ENCODE results near the gene RBM5. TPM values are rescaled to one million over a fixed set of nuclear protein-coding genes. Genes with fewer than 3 reads are reported as not detected.

The RBM5 gene
- total RNA-seq, 1 experiment from 2014 or later = 92.1 TPM

GRCh38 chr3:50125541-50126286 lies 37.0 kb downstream of the RBM5 start:
- ATAC-seq (no peak), DNase-seq (ENCODE audit: low spot score) (no peak)
- Mint-ChIP-seq H3K27ac (no peak overlapping the region), H3K4me1 (peaks cover 41% of the 10 kb centered on the region), H3K4me3 (no peak overlapping the region), H3K9me3 (no peaks in the 10 kb centered on the region), H3K27me3 (ENCODE audit: low read depth) (no peaks in the 10 kb centered on the region), H3K36me3 (no peaks in the 10 kb centered on the region)
- TF ChIP-seq, protein P1, sequence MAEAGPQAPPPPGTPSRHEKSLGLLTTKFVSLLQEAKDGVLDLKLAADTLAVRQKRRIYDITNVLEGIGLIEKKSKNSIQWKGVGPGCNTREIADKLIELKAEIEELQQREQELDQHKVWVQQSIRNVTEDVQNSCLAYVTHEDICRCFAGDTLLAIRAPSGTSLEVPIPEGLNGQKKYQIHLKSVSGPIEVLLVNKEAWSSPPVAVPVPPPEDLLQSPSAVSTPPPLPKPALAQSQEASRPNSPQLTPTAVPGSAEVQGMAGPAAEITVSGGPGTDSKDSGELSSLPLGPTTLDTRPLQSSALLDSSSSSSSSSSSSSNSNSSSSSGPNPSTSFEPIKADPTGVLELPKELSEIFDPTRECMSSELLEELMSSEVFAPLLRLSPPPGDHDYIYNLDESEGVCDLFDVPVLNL (CRISPR knock-in tag; IDR thresholded peaks at IDR 0.05; ENCODE audit: borderline replicate concordance, low read depth) = no peak
- TF ChIP-seq, protein P2, sequence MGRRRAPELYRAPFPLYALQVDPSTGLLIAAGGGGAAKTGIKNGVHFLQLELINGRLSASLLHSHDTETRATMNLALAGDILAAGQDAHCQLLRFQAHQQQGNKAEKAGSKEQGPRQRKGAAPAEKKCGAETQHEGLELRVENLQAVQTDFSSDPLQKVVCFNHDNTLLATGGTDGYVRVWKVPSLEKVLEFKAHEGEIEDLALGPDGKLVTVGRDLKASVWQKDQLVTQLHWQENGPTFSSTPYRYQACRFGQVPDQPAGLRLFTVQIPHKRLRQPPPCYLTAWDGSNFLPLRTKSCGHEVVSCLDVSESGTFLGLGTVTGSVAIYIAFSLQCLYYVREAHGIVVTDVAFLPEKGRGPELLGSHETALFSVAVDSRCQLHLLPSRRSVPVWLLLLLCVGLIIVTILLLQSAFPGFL (CRISPR knock-in tag; IDR thresholded peaks at IDR 0.05; ENCODE audit: borderline replicate concordance) = no peak
- TF ChIP-seq MXD4 (CRISPR knock-in tag; IDR thresholded peaks at IDR 0.05; ENCODE audit: borderline replicate concordance) (no peak), NFATC4 (CRISPR knock-in tag; IDR thresholded peaks at IDR 0.05) (no peak), SMAD4 (CRISPR knock-in tag; IDR thresholded peaks at IDR 0.05) (no peak), ETV6 (CRISPR knock-in tag; IDR thresholded peaks at IDR 0.05) (no peak)
- TF ChIP-seq, protein P3, sequence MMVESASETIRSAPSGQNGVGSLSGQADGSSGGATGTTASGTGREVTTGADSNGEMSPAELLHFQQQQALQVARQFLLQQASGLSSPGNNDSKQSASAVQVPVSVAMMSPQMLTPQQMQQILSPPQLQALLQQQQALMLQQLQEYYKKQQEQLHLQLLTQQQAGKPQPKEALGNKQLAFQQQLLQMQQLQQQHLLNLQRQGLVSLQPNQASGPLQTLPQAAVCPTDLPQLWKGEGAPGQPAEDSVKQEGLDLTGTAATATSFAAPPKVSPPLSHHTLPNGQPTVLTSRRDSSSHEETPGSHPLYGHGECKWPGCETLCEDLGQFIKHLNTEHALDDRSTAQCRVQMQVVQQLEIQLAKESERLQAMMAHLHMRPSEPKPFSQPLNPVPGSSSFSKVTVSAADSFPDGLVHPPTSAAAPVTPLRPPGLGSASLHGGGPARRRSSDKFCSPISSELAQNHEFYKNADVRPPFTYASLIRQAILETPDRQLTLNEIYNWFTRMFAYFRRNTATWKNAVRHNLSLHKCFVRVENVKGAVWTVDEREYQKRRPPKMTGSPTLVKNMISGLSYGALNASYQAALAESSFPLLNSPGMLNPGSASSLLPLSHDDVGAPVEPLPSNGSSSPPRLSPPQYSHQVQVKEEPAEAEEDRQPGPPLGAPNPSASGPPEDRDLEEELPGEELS (CRISPR knock-in tag; IDR thresholded peaks at IDR 0.05) = no peak
- TF ChIP-seq, protein P4, sequence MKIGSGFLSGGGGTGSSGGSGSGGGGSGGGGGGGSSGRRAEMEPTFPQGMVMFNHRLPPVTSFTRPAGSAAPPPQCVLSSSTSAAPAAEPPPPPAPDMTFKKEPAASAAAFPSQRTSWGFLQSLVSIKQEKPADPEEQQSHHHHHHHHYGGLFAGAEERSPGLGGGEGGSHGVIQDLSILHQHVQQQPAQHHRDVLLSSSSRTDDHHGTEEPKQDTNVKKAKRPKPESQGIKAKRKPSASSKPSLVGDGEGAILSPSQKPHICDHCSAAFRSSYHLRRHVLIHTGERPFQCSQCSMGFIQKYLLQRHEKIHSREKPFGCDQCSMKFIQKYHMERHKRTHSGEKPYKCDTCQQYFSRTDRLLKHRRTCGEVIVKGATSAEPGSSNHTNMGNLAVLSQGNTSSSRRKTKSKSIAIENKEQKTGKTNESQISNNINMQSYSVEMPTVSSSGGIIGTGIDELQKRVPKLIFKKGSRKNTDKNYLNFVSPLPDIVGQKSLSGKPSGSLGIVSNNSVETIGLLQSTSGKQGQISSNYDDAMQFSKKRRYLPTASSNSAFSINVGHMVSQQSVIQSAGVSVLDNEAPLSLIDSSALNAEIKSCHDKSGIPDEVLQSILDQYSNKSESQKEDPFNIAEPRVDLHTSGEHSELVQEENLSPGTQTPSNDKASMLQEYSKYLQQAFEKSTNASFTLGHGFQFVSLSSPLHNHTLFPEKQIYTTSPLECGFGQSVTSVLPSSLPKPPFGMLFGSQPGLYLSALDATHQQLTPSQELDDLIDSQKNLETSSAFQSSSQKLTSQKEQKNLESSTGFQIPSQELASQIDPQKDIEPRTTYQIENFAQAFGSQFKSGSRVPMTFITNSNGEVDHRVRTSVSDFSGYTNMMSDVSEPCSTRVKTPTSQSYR (CRISPR knock-in tag; IDR thresholded peaks at IDR 0.05) = 0 out of 2 replicates have a peak, but pooled peaks have one; percentile 36
- POLR2A ChIA-PET = interaction anchor here (1.0 to 1.4 kb wide), 2 partner anchors 13 to 30 kb away, joined by 4 to 6 read pairs; no protein-coding TSS in a partner anchor
- CTCF ChIA-PET = interaction anchor here (0.7 to 2.4 kb wide), 17 partner anchors 12 to 149 kb away, joined by 3 to 11 read pairs (median 5); no protein-coding TSS in a partner anchor

DNA sequence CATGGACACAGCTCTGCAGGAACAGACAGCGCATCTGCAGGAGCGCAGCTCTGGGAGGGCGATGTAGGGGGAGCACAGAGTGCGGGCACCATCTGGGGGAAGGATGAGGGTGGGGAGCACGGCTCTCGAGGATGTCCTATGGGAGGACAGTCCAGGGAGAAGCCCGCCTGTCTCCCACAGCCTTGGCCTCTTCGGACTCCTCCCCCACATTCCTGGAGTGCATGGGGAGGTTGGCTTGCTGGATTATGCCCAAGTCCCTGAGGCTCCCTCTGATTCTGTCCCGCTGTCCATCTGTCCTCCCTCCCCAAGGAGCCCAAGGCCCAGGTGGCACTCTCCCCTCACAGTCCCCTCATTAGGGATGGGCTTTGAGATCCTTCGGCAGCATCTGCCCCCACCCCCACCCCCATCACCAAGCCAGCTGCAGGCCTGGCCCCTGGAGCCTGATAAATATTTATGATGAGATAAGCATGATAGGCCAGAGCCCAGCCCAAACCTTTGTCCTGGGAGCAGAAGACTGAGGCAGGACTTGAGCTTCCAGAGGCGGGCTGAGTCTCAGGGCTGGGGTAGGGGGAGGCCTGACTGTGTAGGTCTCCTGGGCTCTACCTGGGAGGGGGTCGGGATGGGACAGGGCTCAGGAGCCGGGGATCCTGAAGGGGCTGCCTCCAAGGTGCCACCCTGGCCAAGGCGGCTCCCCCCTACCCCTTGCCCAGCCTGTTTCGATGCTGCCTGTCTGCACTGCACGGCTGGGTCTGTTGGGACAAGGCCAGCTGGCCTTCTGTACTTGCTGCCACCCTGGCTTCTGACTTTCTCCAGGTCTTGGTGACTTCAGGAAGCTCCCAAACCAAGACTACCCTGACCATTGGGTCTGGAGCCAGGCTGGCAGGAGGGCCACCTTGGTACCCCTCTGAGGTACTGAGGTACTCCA lies 37.8 kb downstream of the RBM5 start:
- no peaks in the 10 kb centered on the region for H3K9me3 Mint-ChIP-seq
- ATAC-seq (peak; percentile 3; the same call in 1 of the 2 replicates), DNase-seq (ENCODE audit: low spot score) (no peak)
- no peak overlapping the region for H3K4me3 Mint-ChIP-seq
- H3K36me3 Mint-ChIP-seq = no peaks in the 10 kb centered on the region
- H3K27ac Mint-ChIP-seq = no peak overlapping the region
- POLR2A ChIA-PET = interaction anchor here (0.6 to 1.4 kb wide), 4 partner anchors 12 to 1139 kb away, joined by 3 to 8 read pairs (median 5); no protein-coding TSS in a partner anchor
- no peak for TF ChIP-seq ESRRA (CRISPR knock-in tag; IDR thresholded peaks at IDR 0.05; ENCODE audit: borderline replicate concordance)
- TF ChIP-seq HMGXB4 (CRISPR knock-in tag; IDR thresholded peaks at IDR 0.05) = 0 out of 2 replicates have a peak, but pooled peaks have one; percentile 15
- TF ChIP-seq HMGA2 (CRISPR knock-in tag; IDR thresholded peaks at IDR 0.05) = no peak
- TF ChIP-seq, protein P5, sequence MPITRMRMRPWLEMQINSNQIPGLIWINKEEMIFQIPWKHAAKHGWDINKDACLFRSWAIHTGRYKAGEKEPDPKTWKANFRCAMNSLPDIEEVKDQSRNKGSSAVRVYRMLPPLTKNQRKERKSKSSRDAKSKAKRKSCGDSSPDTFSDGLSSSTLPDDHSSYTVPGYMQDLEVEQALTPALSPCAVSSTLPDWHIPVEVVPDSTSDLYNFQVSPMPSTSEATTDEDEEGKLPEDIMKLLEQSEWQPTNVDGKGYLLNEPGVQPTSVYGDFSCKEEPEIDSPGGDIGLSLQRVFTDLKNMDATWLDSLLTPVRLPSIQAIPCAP (CRISPR knock-in tag; IDR thresholded peaks at IDR 0.05) = no peak
- TF ChIP-seq, protein P6, sequence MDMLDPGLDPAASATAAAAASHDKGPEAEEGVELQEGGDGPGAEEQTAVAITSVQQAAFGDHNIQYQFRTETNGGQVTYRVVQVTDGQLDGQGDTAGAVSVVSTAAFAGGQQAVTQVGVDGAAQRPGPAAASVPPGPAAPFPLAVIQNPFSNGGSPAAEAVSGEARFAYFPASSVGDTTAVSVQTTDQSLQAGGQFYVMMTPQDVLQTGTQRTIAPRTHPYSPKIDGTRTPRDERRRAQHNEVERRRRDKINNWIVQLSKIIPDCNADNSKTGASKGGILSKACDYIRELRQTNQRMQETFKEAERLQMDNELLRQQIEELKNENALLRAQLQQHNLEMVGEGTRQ (CRISPR knock-in tag; IDR thresholded peaks at IDR 0.05) = no peak
- TF ChIP-seq E2F5 (CRISPR knock-in tag; IDR thresholded peaks at IDR 0.05) = 0 out of 2 replicates have a peak, but pooled peaks have one; percentile 17
- no peak for TF ChIP-seq ZNF671 (CRISPR knock-in tag; IDR thresholded peaks at IDR 0.05)
- TF ChIP-seq ZNF416 (CRISPR knock-in tag; IDR thresholded peaks at IDR 0.05) = no peak
- peak; percentile 89 for TF ChIP-seq ZNF263 (CRISPR knock-in tag; IDR thresholded peaks at IDR 0.05; ENCODE audit: low read depth)
- no peaks in the 10 kb centered on the region for H3K27me3 Mint-ChIP-seq (ENCODE audit: low read depth)
- CTCF ChIA-PET = interaction anchor here (1.0 to 2.4 kb wide), 12 partner anchors 12 to 148 kb away, joined by 3 to 11 read pairs (median 6); no protein-coding TSS in a partner anchor
- peaks cover 38% of the 10 kb centered on the region for H3K4me1 Mint-ChIP-seq

All from WTC11 (cell line).